Smooth muscle cell (in vitro differentiated cells): ENCODE results near the gene RAP1A. TPM values are rescaled to one million over a fixed set of nuclear protein-coding genes. Genes with fewer than 3 reads are reported as not detected.

Experiments used
- DNase-seq: peaks from one replicate; lab custom pipeline; 2025; ENCODE audit not compliant: unreplicated experiment; lab: John Stamatoyannopoulos, UW
- H2AFZ ChIP-seq: fragments of 200-600 bp; sonication (generic); 2 replicates; pipeline ENCODE4 v1.6.0; 2016; ENCODE audit warnings: antibody characterized with exemption, low read depth, mild to moderate bottlenecking
- H3F3A ChIP-seq: fragments of 200-600 bp; sonication (generic); 2 replicates; pipeline ENCODE4 v1.6.0; 2017; ENCODE audit warnings: antibody characterized with exemption, low read depth
- H3K27ac ChIP-seq: fragments of 200-600 bp; sonication (generic); 2 replicates; pipeline ENCODE4 v1.5.1; 2016; ENCODE audit warnings: low read depth, mild to moderate bottlenecking
- H3K27me3 ChIP-seq: fragments of 200-600 bp; sonication (generic); 2 replicates; pipeline ENCODE4 v1.6.1; 2016; ENCODE audit warnings: low read depth, mild to moderate bottlenecking
- H3K36me3 ChIP-seq: fragments of 200-600 bp; sonication (generic); 2 replicates; pipeline ENCODE4 v1.5.1; 2016; ENCODE audit warnings: low read depth
- H3K4me1 ChIP-seq: fragments of 200-600 bp; sonication (generic); 2 replicates; pipeline ENCODE4 v1.5.1; 2016; ENCODE audit warnings: low read depth
- H3K4me2 ChIP-seq: fragments of 200-600 bp; sonication (generic); 2 replicates; pipeline ENCODE4 v1.6.0; 2016; ENCODE audit warnings: mild to moderate bottlenecking
- H3K4me3 ChIP-seq: fragments of 200-600 bp; sonication (generic); 2 replicates; pipeline ENCODE4 v1.5.1; 2016; ENCODE audit warnings: mild to moderate bottlenecking
- H3K79me2 ChIP-seq: fragments of 200-600 bp; sonication (generic); 2 replicates; pipeline ENCODE4 v1.6.0; 2016; ENCODE audit warnings: low read depth, mild to moderate bottlenecking
- H3K9ac ChIP-seq: fragments of 200-600 bp; sonication (generic); 2 replicates; pipeline ENCODE4 v1.6.0; 2016; ENCODE audit warnings: low read depth
- H3K9me3 ChIP-seq: fragments of 200-600 bp; sonication (generic); replicated peaks from 2 replicates; pipeline ENCODE4 v1.5.1; 2016; ENCODE audit warnings: low read depth
- H4K20me1 ChIP-seq: fragments of 200-600 bp; sonication (generic); 2 replicates; pipeline ENCODE4 v1.6.0; 2016; ENCODE audit warnings: low read depth
- WGBS: methylation state at CpG from one replicate; pipeline ENCODE4 v1.1.7; 2016; ENCODE audit warnings: low lambda C conversion rate; 5-methylcytosine and 5-hydroxymethylcytosine counted together
- polyA plus RNA-seq: library from polyadenylated mRNA; unstranded; fragments of >200 nt; fragmentation: Nextera tagmentation; extraction: Ambion mirVana; gene quantifications from 2 replicates; pipeline ENCODE4 v1.2.1, GENCODE V29; 2016
- total RNA-seq: library from RNA; depleted of rRNA; stranded (reverse); fragments of >200 nt; gene quantifications from 2 replicates; pipeline ENCODE4 v1.2.3, GENCODE V29; 2014
- TF ChIP-seq, protein P1 (sequence below): fragments of 200-600 bp; sonication (generic); IDR thresholded peaks from 2 replicates; pipeline ENCODE4 v1.5.1; 2017; ENCODE audit warnings: borderline replicate concordance, mild to moderate bottlenecking, antibody characterized with exemption; ENCODE audit not compliant: insufficient read depth, poor library complexity, severe bottlenecking

RAP1A gene
- total and polyA plus RNA-seq, 2 experiments from 2014 or later = 36.8 to 64.9 TPM

DNA sequence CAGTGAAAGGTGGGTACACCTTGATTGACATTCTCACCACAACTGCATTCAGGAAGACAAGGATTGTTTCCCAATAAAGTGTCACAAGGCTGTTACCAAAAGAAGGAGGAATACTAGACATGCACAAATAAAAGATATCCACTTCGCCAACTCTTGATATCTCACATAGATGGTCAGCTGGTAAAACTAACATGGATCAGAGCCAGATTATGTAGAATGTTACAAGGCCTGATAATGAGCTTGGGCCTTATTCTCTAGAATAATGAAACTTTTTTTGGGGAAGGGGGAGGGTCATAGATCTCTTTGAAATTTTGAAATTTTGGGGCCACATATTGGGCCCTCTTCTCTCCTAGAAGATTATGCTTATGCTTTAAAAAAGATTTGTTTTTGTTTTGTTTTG lies 24.9 kb downstream of the RAP1A start:
- Histone ChIP-seq H3K4me3 (no peak overlapping the region), H3K4me1 (no peaks in the 10 kb centered on the region), H3K4me2 (no peak overlapping the region), H3K27me3 (no peaks in the 10 kb centered on the region), H3F3A (no peaks in the 10 kb centered on the region), H2AFZ (no peak overlapping the region), H3K9ac (no peak overlapping the region), H3K79me2 (peaks cover 97% of the 10 kb centered on the region), H3K9me3 (no peaks in the 10 kb centered on the region), H3K36me3 (no peaks in the 10 kb centered on the region), H3K27ac (no peak overlapping the region), H4K20me1 (peaks cover 90% of the 10 kb centered on the region)
- DNase-seq = no peak
- TF ChIP-seq, protein P1, sequence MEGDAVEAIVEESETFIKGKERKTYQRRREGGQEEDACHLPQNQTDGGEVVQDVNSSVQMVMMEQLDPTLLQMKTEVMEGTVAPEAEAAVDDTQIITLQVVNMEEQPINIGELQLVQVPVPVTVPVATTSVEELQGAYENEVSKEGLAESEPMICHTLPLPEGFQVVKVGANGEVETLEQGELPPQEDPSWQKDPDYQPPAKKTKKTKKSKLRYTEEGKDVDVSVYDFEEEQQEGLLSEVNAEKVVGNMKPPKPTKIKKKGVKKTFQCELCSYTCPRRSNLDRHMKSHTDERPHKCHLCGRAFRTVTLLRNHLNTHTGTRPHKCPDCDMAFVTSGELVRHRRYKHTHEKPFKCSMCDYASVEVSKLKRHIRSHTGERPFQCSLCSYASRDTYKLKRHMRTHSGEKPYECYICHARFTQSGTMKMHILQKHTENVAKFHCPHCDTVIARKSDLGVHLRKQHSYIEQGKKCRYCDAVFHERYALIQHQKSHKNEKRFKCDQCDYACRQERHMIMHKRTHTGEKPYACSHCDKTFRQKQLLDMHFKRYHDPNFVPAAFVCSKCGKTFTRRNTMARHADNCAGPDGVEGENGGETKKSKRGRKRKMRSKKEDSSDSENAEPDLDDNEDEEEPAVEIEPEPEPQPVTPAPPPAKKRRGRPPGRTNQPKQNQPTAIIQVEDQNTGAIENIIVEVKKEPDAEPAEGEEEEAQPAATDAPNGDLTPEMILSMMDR = no peak
- WGBS = 94% methylated on average over 1 of the region's 1 CpG

DNA sequence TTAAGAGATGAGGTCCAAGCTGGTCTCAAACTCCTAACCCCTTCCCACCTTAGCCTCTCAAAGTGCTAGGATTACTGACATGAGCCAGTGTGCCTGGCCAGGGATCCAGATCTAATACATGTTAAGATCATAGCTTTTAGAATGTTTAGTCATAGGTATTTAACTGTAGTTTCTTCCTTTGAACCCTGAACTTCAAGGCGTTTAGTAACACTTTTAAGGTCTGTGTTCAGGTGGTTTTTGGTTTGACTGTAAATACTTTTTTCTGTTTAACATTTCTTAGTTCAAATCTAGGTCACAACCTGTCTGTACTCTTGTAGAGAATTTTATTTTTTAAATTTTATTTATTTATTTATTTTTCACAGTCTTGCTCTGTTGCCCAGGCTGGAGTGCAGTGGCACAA lies 28.1 kb downstream of the RAP1A start:
- Histone ChIP-seq H3K36me3 (no peaks in the 10 kb centered on the region), H3K27ac (no peak overlapping the region), H3K4me2 (no peak overlapping the region), H4K20me1 (peaks cover 94% of the 10 kb centered on the region), H2AFZ (no peak overlapping the region), H3K79me2 (peaks cover 100% of the 10 kb centered on the region), H3F3A (no peaks in the 10 kb centered on the region), H3K9ac (no peak overlapping the region), H3K4me1 (no peaks in the 10 kb centered on the region), H3K27me3 (no peaks in the 10 kb centered on the region), H3K4me3 (no peak overlapping the region), H3K9me3 (no peaks in the 10 kb centered on the region)
- TF ChIP-seq, protein P1 = no peak
- no peak for DNase-seq
- 90% methylated on average over 1 of the region's 1 CpG for WGBS

DNA sequence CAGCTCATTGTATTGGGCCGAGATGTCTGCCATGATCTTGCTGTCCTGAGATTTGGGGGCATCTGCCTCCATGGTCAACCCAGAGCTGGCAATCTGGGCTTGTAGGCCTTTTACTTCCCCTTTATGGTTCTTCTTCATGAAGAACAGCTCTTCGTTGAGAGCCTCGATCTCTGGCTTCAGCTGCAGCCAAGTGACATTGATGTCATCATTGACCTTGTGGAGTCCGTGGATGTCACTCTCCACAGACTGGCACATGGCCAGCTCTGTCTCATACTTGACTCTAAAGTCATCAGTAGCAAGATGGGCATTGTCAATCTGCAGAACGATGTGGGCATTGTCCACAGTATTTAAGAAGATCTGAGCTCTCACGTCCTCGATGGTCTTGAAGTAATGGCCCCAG lies 29.2 kb downstream of the RAP1A start:
- peaks cover 100% of the 10 kb centered on the region for H3K79me2 ChIP-seq
- H3K27ac ChIP-seq = no peak overlapping the region
- no peaks in the 10 kb centered on the region for H3F3A ChIP-seq
- H2AFZ ChIP-seq = no peak overlapping the region
- H3K36me3 ChIP-seq = no peaks in the 10 kb centered on the region
- H3K9ac ChIP-seq = no peak overlapping the region
- H3K9me3 ChIP-seq = no peaks in the 10 kb centered on the region
- TF ChIP-seq, protein P1 = no peak
- no peak overlapping the region for H3K4me2 ChIP-seq
- peaks cover 94% of the 10 kb centered on the region for H4K20me1 ChIP-seq
- DNase-seq = no peak
- H3K27me3 ChIP-seq = no peaks in the 10 kb centered on the region
- H3K4me1 ChIP-seq = no peaks in the 10 kb centered on the region
- no peak overlapping the region for H3K4me3 ChIP-seq
- 98% methylated on average over 7 of the region's 7 CpGs for WGBS

DNA sequence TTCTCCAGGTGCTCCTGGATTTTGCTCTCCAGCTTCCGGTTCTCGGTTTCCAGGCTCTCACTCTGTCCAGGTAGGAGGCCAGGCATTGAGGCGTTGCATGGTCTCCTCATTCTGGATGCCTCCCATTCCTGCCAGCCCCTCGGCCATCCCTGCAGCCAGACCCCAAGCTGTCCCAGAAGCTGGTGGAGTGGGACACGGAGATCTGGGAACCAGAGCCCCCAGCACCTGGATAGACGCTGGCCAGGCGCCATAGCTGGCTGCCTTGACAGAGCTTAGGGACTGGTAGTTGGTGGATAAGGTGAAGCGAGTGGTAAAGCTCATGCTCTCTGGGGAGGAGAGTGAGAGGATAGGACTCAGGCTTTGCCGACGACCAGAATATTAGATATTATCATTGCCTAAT lies 29.6 kb downstream of the RAP1A start:
- H3K4me2 ChIP-seq = no peak overlapping the region
- no peaks in the 10 kb centered on the region for H3K27me3 ChIP-seq
- H4K20me1 ChIP-seq = peaks cover 95% of the 10 kb centered on the region
- TF ChIP-seq, protein P1 = no peak
- peaks cover 100% of the 10 kb centered on the region for H3K79me2 ChIP-seq
- no peak overlapping the region for H3K9ac ChIP-seq
- no peak overlapping the region for H3K27ac ChIP-seq
- H3K9me3 ChIP-seq = no peaks in the 10 kb centered on the region
- no peaks in the 10 kb centered on the region for H3F3A ChIP-seq
- no peak overlapping the region for H3K4me3 ChIP-seq
- 87% methylated on average over 10 of the region's 10 CpGs for WGBS
- no peaks in the 10 kb centered on the region for H3K4me1 ChIP-seq
- no peak overlapping the region for H2AFZ ChIP-seq
- no peak for DNase-seq
- H3K36me3 ChIP-seq = no peaks in the 10 kb centered on the region
